ENCODE results near the gene ITGA2.
A peak's percentile ranks its signal among the peaks of the same experiment; 100 is the strongest.

Gene ITGA2

DNA sequence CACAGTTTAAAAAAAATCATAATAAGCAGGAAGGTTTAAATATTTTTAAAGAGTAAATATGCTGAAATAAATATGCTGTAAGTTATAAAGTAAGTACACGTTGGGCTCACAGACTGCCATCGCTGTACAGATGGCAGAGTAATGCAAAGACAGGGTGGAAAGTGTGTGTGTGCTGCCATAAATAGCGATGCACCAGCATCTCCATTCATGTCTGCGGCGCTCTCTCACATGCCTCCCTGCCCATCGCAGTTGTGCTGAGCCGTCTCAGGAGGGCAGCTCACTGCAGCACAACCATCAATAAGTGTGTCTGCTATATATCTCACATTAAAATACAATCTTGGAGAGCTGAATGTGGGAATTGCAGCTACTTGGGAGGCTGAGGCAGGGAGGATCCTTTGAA, 106.1 kb downstream of the ITGA2 start:
- DNase-seq (ENCODE audit: extremely low spot score): no peak
- CTCF ChIA-PET: interaction anchor here (0.6 to 7.0 kb wide), 10 partner anchors 12 to 296 kb away, joined by 3 to 112 read pairs (median 4); no protein-coding TSS in a partner anchor
- TF ChIP-seq, protein P1, sequence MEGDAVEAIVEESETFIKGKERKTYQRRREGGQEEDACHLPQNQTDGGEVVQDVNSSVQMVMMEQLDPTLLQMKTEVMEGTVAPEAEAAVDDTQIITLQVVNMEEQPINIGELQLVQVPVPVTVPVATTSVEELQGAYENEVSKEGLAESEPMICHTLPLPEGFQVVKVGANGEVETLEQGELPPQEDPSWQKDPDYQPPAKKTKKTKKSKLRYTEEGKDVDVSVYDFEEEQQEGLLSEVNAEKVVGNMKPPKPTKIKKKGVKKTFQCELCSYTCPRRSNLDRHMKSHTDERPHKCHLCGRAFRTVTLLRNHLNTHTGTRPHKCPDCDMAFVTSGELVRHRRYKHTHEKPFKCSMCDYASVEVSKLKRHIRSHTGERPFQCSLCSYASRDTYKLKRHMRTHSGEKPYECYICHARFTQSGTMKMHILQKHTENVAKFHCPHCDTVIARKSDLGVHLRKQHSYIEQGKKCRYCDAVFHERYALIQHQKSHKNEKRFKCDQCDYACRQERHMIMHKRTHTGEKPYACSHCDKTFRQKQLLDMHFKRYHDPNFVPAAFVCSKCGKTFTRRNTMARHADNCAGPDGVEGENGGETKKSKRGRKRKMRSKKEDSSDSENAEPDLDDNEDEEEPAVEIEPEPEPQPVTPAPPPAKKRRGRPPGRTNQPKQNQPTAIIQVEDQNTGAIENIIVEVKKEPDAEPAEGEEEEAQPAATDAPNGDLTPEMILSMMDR (IDR thresholded peaks at IDR 0.05; ENCODE audit: control extremely low read depth, extremely low read depth, low read depth, missing control alignments): no peak
- POLR2A ChIA-PET: no interaction called here

DNA sequence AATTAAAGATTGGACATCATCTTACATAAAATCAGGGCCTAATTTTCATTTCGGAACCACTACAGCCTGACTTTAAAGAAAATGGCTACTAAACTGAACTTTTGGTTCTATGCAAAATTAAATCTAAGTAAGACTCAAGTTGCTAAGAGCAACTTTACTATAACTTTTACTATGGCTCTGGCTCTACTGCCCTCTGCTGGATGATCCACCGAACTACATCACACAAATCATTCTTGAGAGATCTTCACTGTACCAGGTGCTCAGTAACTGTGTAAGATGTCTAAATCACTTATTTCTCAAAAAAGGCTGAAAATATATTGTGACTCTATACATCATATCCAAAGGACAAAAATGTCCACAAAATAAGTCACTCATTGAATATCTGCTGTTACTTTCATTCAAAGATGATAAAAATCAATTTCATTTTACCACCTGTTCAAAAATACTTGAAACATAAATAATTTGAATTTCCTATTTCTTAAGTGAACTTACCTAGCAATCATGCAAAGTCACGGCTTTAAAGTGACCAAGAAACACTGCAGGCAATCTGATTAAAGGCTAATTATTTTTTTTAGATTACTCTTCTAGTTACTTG, 106.9 kb downstream of the ITGA2 start:
- TF ChIP-seq, protein P1 (IDR thresholded peaks at IDR 0.05; ENCODE audit: control extremely low read depth, extremely low read depth, low read depth, missing control alignments): peak; percentile 74
- ChIA-PET CTCF (interaction anchor here (0.9 to 7.0 kb wide), 10 partner anchors 7 to 297 kb away, joined by 3 to 112 read pairs (median 6); partner anchors contain the start of gene MOCS2), POLR2A (no interaction called here)
- peak; percentile 41 for DNase-seq (ENCODE audit: extremely low spot score)

DNA sequence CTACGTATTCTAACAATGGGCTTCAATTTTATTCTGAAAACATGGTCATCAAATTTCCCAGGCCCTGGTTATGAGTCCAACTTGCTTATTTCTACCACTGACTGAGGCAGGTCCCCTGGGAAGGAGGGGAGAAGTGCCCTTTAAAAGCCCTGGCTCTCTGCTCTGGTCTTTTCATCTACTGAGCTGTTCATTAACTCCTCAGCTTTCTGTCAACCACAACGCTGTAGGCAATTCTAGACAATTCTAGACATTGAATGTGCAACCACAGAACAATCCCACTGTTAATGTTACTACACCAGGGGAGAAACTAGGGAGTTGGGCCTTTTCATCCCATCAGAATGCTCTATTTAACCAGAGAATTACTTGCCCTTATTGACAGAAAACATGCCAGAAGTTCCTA, 110.4 kb downstream of the ITGA2 start:
- TF ChIP-seq, protein P1 (IDR thresholded peaks at IDR 0.05; ENCODE audit: control extremely low read depth, extremely low read depth, low read depth, missing control alignments): no peak
- CTCF ChIA-PET: interaction anchor here (1.2 to 7.0 kb wide), 6 partner anchors 10 to 151 kb away, joined by 3 to 112 read pairs (median 5); partner anchors contain the start of gene MOCS2
- POLR2A ChIA-PET: no interaction called here
- no peak for DNase-seq (ENCODE audit: extremely low spot score)

DNA sequence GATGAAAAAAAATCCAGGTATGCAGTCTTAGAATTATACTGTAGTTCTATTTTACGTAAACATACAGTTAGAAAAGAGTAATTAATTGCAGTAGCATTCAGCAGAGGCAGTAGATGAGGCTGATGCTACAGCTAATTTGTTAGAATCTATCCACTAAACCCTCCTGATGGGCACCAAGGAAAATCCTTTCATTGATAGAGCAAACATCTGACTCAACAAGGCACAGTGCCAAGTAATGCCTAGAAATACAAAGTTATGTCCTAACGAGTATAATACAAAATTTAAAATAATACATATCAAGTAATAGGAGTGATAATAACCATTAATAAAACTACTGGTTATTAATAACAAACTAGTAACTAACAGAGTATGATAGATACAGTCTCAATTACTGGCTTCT, 111.5 kb downstream of the ITGA2 start:
- ChIA-PET CTCF (interaction anchor here (1.3 to 7.0 kb wide), 6 partner anchors 8 to 153 kb away, joined by 3 to 112 read pairs (median 6); partner anchors contain the start of gene MOCS2), POLR2A (no interaction called here)
- DNase-seq (ENCODE audit: extremely low spot score): no peak
- TF ChIP-seq, protein P1 (IDR thresholded peaks at IDR 0.05; ENCODE audit: control extremely low read depth, extremely low read depth, low read depth, missing control alignments): no peak

DNA sequence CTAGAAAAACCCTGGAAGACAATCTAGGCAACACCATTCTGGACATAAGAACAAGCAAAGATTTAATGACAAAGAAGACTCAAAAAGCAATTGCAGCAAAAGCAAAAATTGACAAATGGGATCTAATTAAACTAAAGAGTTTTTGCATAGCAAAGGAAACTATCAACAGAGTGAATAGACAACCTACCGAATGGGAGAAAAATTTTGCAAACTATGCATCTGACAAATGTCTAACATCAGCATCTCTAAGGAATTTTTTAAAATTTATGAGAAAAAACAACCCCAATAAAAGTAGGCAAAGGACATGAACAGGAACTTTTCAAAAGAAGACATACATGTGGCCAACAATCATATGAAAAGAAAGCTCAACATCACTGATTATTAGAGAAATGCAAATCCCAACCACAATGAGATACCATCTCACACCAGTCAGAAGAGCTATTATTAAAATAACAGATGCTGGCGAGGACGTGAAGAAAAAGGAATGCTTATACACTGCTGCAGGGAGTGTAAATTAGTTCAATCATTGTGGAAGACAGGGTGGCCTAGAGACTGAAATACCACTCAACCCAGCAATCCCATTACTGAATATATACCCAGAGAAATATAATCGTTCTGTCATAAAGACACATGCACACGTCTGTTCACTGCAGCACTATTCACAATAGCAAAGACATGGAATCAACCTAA, 116.6 kb downstream of the ITGA2 start:
- CTCF ChIA-PET: interaction anchor here (0.8 to 5.3 kb wide), 4 partner anchors 8 to 156 kb away, joined by 3 to 24 read pairs (median 13); no protein-coding TSS in a partner anchor
- DNase-seq (ENCODE audit: extremely low spot score): no peak
- TF ChIP-seq, protein P1 (IDR thresholded peaks at IDR 0.05; ENCODE audit: control extremely low read depth, extremely low read depth, low read depth, missing control alignments): no peak
- POLR2A ChIA-PET: no interaction called here

DNA sequence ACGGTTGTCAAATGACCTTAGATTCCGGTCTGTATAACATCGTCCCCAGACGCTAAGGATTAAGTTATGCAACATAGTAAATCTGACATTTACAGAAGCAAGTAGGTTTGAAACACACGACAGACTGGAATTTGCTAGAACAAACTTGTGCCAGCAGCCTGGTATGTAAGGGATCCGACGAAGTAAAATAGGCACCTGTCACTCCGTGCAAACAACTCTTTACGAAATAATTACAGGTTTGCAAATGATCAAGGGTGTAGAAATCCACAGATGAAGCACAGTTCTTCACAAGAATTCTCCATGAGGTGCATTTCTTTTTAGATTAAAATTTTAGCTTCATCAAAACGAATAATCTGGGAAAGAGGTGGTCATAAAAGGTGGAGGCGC, 119.9 kb downstream of the ITGA2 start:
- ChIA-PET CTCF (interaction anchor here (0.7 to 1.5 kb wide), 6 partner anchors 9 to 160 kb away, joined by 3 to 8 read pairs (median 4); no protein-coding TSS in a partner anchor), POLR2A (no interaction called here)
- DNase-seq (ENCODE audit: extremely low spot score): no peak
- TF ChIP-seq, protein P1 (IDR thresholded peaks at IDR 0.05; ENCODE audit: control extremely low read depth, extremely low read depth, low read depth, missing control alignments): no peak
